ENCODE results near the gene VPS51. TPM values are rescaled to one million over a fixed set of nuclear protein-coding genes. Genes with fewer than 3 reads are reported as not detected.

VPS51 gene
- total and polyA plus RNA-seq, 2 of the 13 experiments (the other 11 are each of a cell fraction or from before 2014, with no cell fraction given) = 76.3 to 90.6 TPM

GRCh38 chr11:65116370-65117205, 20.6 kb downstream of the VPS51 start (continued):
- TF ChIP-seq HES4 (CRISPR knock-in tag; IDR thresholded peaks at IDR 0.05; ENCODE audit: borderline replicate concordance) (no peak), SRY (CRISPR knock-in tag; IDR thresholded peaks at IDR 0.05) (no peak), ZNF616 (CRISPR knock-in tag; IDR thresholded peaks at IDR 0.05; ENCODE audit: low read depth) (0 out of 2 replicates have a peak, but pooled peaks have one; percentile 41), RFXANK (CRISPR knock-in tag; IDR thresholded peaks at IDR 0.05) (no peak), ZNF136 (CRISPR knock-in tag; IDR thresholded peaks at IDR 0.05; ENCODE audit: low read depth) (no peak), ZNF383 (CRISPR knock-in tag; IDR thresholded peaks at IDR 0.05; ENCODE audit: borderline replicate concordance) (no peak), TCF7L2 (IDR thresholded peaks at IDR 0.05; ENCODE audit: low read depth, low read length) (no peak), MYNN (CRISPR knock-in tag; IDR thresholded peaks at IDR 0.05; ENCODE audit: low read depth) (no peak), ATF4 (CRISPR knock-in tag; IDR thresholded peaks at IDR 0.05) (no peak), CSRNP2 (CRISPR knock-in tag; conservative IDR thresholded peaks at IDR 0.05; ENCODE audit: low read depth) (no peak), ERF (CRISPR knock-in tag; IDR thresholded peaks at IDR 0.05) (no peak), HIVEP1 (CRISPR knock-in tag; IDR thresholded peaks at IDR 0.05) (no peak), ARID2 (CRISPR knock-in tag; IDR thresholded peaks at IDR 0.05; ENCODE audit: borderline replicate concordance) (no peak), ZNF296 (CRISPR knock-in tag; conservative IDR thresholded peaks at IDR 0.05) (0 out of 2 replicates have a peak, but pooled peaks have one; percentile 5), CC2D1A (CRISPR knock-in tag; IDR thresholded peaks at IDR 0.05) (no peak), ZKSCAN5 (CRISPR knock-in tag; IDR thresholded peaks at IDR 0.05) (no peak), SNAPC5 (CRISPR knock-in tag; IDR thresholded peaks at IDR 0.05; ENCODE audit: borderline replicate concordance) (no peak), ZXDC (CRISPR knock-in tag; IDR thresholded peaks at IDR 0.05) (no peak), ZNF160 (CRISPR knock-in tag; IDR thresholded peaks at IDR 0.05) (0 out of 2 replicates have a peak, but pooled peaks have one; percentile 36), NCOA2 (CRISPR knock-in tag; IDR thresholded peaks at IDR 0.05) (no peak), ZNF552 (CRISPR knock-in tag; IDR thresholded peaks at IDR 0.05; ENCODE audit: borderline replicate concordance) (peak; percentile 29; the same call in 1 of the 2 replicates), ZNF570 (CRISPR knock-in tag; IDR thresholded peaks at IDR 0.05; ENCODE audit: borderline replicate concordance) (no peak), ZNF790 (CRISPR knock-in tag; IDR thresholded peaks at IDR 0.05; ENCODE audit: borderline replicate concordance) (no peak)
